ENCODE data around the gene NPC1L1.

- TF ChIP-seq REST (IDR thresholded peaks at IDR 0.05; ENCODE audit: low read depth) (no peak), YY1 (IDR thresholded peaks at IDR 0.05; ENCODE audit: extremely low read depth, insufficient replicate concordance, low read depth, low read length) (no peak), CTCF (IDR thresholded peaks at IDR 0.05 in 2 of 3, conservative IDR thresholded peaks at IDR 0.05 in 1 of 3; ENCODE audit: borderline replicate concordance in 1 of 3, insufficient read depth in 1 of 3, low read depth in 2 of 3, low read length in 2 of 3) (no peak), EZH2 (IDR thresholded peaks at IDR 0.05) (no peak), EZH2phosphoT487 (IDR thresholded peaks at IDR 0.05; ENCODE audit: borderline replicate concordance) (no peak), ELF1 (IDR thresholded peaks at IDR 0.05; ENCODE audit: borderline replicate concordance, low read depth) (no peak), JUND (IDR thresholded peaks at IDR 0.05) (no peak), POLR2AphosphoS5 (IDR thresholded peaks at IDR 0.05; ENCODE audit: low read depth, low read length) (no peak), EGR1 (IDR thresholded peaks at IDR 0.05; ENCODE audit: low read depth) (no peak), MAX (IDR thresholded peaks at IDR 0.05) (no peak), POLR2A (IDR thresholded peaks at IDR 0.05; ENCODE audit: borderline replicate concordance, extremely low read depth, insufficient read depth, insufficient read length) (no peak), ATF3 (IDR thresholded peaks at IDR 0.05) (no peak), CEBPB (IDR thresholded peaks at IDR 0.05; ENCODE audit: low read depth) (no peak)
Measured at GRCh38 chr7:44559485-44559884, 18.4 kb upstream of the NPC1L1 start.

Measured in HCT116 (cell line).